HG03025 (cell line): ENCODE measurements around the gene GSTM4.

ENCODE experiments used
- ATAC-seq: cut with Tn5 transposase; IDR thresholded peaks from one replicate; pipeline ENCODE4 v1.9.1; 2021; ENCODE audit warnings: mild to moderate bottlenecking, moderate library complexity; ENCODE audit not compliant: unreplicated experiment, low FRiP score

GSTM4 gene

DNA sequence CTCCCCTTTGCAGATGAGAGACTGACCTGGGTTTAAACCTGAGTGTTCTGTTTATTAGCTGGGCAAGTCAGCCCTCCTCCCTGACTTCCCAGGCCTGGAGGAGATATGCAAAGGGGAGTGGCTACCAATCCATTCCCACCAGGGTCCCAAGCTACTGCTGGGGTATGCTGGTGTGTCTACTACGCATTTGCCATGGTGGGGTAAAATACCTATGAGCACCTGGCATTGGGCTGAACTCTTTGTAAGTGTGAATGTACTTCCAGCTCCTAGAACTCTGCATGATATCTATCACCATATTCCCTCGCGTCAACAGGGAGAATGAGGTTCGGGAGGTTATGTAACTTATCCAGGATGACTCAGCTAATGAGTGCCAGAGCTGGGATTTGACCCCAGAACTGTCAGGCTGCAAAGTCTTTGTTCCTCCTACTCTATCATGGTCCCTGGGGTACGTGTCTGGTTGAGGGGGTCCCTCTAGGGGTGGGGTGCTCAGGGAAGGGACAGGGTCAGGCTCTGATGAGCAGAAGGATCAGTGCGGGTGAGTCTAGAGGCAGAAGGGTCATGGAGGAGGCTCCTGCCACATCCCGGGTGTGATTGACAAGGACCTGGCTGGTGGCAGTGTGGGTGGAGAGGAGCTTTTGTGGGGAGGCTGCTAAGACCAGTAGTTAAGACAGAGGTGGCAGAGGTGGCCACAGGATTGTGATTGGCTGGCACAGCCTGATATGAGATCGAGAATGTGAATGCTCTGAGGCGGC is 19.5 kb upstream of the GSTM4 start:
- no peak for ATAC-seq

DNA sequence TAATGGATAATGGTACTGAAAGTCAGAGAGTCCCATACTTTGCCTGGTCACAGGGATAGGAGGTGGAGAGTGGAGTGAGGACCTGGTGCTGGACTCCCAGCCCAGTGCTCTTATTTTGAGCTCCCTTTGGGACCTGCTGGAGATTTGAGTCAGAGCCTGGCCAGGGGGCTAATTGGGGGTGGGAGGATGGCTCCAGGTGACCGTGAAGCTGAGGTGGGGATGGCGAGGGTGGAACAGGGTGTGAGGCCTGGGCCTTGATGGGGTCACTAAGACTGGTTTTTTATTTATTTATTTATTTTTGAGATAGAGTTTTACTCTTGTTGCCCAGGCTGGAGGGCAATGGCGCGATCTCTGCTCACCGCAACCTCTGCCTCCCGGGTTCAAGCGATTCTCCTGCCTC is 18.5 kb upstream of the GSTM4 start:
- no peak for ATAC-seq

DNA sequence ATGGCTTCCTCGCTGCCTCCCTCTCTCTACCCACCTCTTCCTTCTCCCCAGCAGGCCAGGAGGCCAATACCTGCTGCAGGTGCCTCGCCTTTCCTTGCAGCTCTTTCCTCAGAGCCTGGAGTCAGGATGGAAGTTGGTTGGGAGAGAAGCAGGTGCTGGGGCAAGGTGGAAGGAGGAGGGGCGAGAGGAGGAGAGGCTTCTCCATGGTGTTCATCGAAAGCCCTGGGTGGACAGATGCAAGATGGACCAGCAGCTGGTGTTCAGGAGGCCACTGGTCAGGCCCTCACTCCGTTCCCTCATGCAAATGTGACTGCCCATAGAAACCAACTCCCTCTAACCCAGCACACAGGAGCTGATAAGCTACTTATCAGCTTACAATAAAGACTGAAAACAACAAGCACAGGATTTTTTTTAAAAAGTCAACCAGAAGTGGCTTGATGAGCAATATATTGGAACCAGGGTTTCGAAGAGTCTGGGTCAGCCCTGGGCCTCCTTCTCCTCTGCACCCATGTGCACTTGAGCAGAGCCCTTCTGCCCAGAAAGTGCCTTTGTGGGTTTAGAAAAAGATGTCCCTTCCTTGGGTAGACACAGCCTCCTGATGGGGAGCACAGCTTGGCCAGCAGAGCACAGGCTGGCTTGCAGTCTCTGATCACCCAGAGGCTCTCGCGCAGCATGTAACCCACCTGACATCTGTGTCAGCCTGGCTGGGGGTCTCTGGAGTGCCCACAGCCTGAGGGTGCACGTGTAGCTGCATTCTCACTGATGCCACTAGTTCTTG is 16.6 kb upstream of the GSTM4 start:
- no peak for ATAC-seq

DNA sequence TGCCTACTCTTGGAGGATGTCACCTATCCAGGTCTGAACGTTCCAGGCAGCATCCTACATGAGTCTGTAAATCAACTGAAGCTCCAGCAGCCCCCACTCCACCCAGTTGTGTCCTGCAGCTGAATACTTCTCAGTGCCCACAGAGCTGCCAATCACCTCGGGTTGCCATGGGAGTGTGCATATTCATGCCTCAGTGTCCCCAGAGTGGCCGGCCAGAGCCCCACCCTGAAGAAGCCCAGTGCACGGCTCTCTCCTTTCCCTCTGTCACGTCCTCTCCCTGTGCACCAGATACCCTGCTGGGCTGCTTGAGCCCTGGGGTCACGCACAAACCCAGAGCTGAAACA is 16.1 kb upstream of the GSTM4 start:
- ATAC-seq: no peak

DNA sequence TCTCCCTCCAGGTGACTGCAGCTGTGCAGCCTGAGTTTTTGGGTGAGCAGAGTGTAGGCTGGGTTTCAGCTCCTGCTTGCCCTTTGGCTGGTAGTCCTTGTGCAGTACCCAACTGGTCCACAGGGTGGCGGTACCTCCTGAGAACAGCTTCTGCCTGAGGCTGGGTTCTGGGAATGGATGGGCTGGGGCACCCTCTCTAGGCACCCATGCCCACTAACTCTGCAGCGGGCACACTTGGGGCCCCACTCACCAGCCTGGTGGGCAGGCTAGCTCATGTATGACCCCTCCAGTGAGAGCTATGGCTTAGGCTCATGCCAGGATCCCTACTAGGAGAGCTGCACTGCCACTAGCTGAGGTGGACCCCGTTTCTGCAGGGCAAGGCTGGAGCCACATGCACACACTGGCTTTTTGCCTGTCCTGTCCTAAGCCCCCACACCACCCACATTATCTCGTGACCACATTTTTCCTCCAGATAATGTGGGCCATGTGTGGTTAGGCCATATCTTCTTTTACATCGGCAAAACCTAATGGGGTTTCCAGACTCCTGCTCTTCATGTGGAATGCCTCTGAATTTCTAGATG is 15.5 kb upstream of the GSTM4 start:
- no peak for ATAC-seq

DNA sequence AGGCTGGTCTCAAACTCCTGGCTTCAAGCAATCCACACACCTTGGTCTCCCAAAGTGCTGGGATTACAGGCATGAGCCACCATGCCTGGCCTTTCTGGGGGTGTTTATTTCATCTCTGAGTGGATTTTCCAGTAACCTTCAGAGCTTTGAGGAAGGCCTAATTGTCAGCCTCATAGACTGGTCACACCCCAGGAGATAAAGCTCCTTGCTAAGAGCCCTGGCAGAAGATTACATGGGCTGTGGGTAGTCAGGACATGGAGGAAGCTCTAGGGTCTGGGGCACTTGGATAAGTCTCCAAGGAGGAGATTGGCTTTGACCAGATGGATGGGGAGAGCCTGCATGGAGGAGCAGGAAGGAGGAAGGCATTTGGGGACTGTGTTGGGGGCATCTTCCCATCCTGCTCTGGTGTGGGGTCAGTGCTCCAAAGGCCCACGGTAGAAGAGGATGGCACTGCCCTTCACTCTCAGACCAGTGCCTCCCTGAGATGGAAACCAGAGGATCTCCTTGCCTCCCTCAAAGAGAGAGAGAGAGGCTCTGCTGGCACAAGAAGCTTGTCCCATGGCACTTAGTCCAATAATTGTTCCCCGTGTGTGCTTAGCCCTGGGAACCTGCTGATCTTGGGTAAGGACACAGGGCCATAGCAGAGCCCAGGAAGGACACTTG is 14.7 kb upstream of the GSTM4 start:
- no peak for ATAC-seq

DNA sequence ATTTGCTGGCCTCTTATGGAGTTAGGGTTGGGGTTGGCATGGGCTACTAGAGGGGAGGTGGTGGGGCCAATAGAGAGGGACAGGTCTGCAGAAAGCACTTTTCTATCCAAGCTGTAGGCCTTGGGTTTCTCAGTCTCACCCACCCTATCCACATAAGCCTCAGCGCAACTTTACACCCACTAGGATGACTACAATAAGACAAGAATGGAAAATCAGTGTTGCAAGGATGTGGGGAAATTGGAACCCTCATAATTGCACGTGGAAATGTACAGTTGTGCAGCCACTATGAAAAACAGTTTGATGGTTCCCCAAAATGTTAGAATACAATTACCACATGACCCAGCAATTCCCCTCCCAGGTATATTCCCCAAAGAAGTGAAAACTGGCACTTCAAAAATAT is 14.0 kb upstream of the GSTM4 start:
- ATAC-seq: no peak

DNA sequence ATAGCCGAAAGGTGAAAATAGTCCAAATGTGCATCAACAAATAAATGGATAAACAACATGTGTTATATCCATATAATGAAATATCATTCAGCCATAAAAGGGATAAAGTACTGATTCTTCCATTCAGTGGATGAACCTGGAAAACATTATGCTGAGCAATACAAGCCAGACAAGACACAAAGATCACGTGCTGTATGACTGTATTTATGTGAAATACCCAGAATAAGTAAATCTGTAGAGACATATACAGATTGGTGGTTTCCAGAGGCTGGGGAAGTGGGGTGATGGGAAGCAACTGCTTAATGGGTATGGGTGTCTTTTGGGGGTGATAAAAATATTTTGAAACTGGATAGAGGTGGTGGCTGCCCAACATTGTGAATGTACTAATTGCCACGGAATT is 13.3 kb upstream of the GSTM4 start:
- no peak for ATAC-seq

DNA sequence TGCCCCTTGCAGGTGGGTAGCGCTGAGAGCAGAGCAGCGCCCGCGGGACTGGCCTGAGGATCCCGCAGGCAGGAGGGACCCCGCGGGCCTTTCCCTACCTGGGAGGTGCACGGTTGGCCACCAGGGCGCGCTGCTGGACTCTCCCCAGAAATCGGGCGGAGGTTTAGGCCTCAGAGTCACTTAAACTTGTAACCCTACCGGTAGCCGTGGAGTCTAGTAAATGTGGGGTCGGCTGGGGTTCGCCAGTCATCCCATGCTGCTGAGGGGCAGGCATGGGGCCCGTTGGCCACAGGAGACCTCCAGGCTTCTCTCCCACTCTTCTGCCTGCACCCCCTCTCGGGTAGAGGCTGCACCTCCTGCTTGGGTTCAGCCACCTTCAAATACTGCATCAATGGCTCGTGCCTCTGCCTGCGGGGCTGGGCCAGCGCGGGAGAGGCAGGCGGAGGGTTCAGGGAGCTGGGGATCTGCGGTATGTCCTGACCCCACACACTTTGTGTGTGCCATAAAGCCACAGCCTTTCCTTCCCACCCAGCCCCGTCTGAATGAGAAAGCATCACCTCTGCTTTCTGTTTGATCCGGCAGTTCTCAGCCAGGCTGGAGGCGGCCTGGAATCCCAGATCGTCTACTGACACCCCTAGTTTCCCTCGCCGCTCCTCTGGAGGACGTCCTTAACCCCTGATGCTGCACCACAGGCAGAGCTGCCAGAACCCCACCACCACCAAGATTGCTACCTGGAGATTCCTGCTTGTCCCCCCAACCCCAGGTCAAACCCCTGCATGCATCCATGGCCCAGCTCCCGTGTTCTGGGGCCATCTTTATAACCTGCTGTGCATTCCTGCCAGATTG is 12.3 kb upstream of the GSTM4 start:
- no peak for ATAC-seq

DNA sequence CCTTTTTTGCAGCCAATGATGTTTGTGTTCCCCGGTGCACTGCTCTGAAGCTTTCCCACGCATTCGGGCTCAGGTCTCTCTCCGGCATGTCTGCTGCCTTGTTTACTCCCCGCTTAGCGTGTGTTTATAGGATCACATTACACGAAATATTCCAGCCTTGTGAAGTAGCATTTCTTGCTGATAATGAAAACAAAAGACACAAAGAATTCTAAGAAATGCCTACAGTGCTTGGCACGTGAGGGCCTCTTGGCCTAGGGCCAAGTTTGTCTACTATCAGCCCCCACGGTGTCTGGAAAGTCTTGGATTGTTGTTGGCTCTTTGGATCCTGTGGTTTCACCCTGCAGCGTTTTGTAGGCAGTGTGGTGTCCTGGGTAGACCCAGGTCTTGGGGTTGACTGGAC is 11.2 kb upstream of the GSTM4 start:
- ATAC-seq: no peak

DNA sequence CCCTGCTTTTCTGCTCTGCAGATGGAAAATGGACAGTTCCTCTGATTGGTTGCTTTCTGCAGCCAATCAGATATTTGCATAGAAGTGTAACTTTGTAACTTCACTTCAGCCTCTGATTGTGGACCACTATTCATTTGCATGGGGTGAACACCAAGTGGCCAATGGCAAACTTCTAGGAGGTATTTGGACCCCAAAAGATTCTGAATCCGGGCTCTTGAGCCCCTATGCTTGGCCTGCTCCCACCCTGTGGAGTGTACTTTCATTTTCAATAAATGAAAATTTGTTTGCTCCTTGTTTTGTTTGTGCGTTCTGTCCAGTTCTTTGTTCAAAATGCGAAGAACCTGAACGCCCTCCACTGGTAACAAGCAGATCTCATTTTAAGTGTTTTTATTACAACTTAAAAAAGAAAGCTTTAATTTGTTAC is 6.4 kb upstream of the GSTM4 start:
- ATAC-seq: no peak

DNA sequence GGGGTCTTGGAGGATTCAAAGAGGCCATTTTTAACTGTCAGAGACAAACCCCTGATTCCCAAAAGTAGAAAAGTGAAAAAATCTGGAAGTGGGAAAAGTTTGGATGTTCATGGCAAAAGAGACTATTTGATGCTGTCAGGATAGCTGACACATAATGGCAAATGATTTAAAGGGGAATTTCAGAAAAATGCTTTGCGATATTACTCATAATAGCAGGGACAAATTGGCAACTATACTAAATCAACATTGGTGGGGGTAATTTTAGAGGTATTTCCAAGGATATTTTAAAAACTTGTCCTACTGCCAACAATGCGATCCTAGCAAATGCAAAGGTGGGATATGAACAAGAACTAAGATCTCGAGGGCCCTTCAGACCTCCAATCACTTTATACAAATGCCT is 5.3 kb upstream of the GSTM4 start:
- no peak for ATAC-seq

DNA sequence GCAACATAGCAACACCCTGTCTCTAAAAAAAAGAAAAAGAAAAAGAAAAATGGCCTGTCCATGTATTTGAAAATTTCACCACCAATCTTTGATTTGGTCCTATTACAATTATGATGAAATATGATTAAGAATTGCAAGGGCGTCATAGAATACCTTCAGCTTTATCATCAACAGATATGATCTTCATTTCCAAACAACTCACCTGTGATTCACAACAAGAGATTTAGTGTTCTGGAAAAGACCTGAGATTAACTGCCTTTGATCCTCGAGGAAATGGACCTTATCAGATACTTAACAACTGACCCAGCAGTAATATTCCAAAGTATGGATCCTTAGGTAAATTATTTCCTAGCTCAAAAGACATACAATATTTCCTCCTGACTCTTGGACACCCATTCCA is 3.5 kb upstream of the GSTM4 start:
- no peak for ATAC-seq

DNA sequence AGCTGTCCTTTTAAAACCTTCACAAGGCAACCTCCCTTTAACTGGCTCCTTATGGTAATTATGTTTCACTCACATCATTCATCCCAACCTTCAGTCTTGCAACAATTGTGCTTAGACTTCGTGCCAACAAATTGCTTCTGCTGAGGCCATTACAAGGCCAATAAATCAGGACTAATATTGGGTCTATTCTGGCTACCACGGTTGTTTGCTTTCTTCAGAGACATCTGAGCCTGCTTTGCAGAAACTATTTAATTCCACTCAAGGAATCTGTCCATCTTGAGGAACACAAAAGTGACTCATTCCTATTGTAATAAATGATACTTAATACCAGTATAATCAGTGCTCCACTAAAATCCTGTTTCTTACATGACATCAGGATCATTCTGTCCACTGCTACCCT is 2.6 kb upstream of the GSTM4 start:
- no peak for ATAC-seq

DNA sequence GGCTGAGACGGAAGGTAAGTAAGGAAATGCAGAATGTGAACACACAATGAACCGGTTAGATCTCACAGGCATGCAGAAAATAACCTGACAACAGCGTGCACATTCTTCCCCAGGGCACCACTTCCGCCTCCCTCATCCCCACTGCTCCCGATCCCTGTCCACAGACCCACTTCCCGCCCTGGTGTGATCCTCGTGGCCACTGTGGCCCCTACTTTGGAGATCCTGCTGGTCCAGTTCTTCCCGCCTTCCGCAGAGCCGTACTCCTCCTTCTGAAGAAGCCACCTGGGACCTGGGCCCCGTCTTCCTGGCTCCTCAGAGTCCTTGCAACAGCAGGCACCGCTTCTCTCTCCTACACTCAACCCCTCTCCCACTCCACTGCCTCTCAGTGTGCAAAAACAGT is 1.4 kb upstream of the GSTM4 start:
- no peak for ATAC-seq

DNA sequence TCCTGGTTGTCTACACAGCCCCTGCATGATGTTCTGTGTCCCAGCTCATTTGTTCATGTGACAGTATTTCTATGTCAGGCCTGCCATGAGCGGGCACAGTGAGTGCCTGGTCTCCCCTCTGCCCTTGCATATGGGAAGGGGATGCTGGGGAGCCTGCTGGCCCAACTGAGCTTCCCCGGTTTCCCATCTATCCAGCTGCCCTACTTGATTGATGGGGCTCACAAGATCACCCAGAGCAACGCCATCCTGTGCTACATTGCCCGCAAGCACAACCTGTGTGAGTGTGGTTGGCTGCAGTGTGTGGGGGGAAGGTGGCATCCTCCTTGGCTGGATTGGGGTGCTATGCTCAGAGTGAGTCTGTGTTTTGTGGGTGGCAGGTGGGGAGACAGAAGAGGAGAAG is 1.5 kb downstream of the GSTM4 start:
- no peak for ATAC-seq

DNA sequence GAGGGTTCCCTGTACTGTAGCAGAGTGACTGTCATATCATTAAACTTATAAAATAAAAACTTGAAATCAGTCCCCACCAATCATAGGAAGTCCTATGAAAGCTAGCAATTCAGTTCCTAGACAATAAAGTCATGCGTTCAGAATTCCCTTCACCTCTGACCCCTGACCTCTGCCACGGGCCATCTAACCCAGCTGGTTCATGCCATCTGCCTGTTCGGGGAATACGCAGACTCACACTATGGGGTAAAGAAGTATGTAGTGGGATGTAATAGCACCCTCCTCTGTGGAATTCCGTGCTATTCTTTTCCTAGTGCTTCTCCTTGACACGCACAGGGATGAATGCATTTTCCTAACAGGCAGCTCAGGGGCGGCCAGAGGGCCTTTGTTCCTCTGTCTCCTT is 2.1 kb downstream of the GSTM4 start:
- no peak for ATAC-seq

DNA sequence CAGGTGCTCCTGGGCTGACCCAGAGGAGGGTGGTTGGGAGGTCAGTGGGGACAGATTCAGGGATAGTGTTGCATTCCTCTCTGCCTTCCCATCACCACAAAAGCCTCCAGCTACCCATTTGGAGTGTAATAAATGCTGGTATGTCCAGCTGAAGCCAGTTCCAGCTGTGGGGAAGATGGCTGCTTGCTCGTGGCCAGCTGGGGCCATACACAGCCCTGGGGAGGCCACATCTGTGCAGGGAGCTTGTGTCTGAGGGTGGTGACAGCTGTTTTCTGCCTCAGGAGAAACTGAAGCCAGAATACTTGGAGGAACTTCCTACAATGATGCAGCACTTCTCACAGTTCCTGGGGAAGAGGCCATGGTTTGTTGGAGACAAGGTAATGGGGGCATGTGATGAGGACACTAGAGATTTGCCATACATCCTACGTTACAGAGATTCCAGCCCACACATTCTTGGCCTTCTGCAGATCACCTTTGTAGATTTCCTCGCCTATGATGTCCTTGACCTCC is 2.7 kb downstream of the GSTM4 start:
- no peak for ATAC-seq

DNA sequence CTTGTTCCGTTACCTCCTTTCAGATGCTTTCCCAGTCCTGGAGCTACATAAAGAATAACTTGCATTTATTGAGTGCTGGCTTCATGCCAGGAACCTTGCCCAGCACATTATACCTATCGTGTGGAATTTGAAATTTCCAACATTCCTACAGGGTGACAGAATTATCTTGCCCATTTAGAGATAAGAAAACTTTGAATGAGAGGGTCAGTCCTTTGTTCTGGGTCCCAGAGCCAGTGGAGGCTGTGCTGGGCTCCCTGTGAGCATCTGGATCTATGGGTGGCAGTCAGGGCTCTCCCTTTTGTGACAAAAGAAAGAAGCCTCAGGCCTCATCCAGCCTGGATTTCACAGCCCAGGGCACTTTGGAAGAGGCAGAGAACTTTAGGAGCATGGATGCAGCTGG is 3.2 kb downstream of the GSTM4 start:
- ATAC-seq: no peak

DNA sequence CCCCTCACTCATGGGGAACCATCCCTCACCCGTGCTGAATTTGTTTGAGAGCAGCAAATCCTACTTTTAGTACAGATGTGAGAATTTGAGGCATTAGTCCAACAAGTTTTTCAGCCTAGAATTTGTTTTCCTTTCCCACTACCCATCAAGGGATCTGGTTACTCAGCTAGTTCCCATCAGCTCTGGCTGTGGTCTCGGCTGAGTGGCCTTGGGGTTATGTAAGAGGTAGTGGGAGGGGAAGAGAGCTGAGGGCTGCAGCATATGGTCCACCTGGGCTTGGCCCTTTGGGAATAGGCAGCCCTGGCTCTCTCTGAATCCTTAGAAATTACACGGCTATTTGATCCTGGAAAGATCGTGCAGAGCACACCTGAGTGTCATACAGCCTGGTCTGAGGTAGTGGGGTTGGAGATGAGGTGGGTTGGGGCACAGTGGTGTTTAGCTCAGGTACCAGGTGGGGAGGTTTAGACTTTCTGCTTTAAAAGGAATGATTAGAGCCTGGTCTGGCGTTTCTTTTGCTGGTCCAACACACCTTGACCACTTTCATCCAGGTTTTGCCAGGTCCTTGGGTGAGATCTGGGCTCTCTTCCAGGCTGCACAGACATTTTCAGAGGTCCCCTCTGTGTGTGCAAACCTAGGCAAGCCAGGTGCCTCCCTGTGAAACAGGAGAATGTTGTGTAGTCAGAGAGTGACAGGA is 4.2 kb downstream of the GSTM4 start:
- no peak for ATAC-seq
